K562 (cell line): ENCODE data around the gene PDGFA. TPM values are rescaled to one million over a fixed set of nuclear protein-coding genes. Genes with fewer than 3 reads are reported as not detected.
A peak's percentile ranks its signal among the peaks of the same experiment; 100 is the strongest.

Experiments
- CHCHD3 ChIP-seq: fragments of 250-450 bp; sonication (Bioruptor Pico); IDR thresholded peaks from 2 replicates; pipeline ENCODE4 v2.1.2; 2022; ENCODE audit warnings: mild to moderate bottlenecking
- COPS2 ChIP-seq: fragments of 450-650 bp; conservative IDR thresholded peaks from 2 replicates; pipeline ENCODE4 v1.6.1; 2016; ENCODE audit warnings: mild to moderate bottlenecking, moderate library complexity
- CREB1 ChIP-seq, 2 experiments: sonication (generic) in 1 of 2; formaldehyde crosslinking in 1 of 2; IDR thresholded peaks; 2 replicates each; pipeline versions ENCODE4 v1.6.1 to v1.8.0; 2012 to 2022; ENCODE audit warnings: inconsistent platforms in 1 of 2, mild to moderate bottlenecking in 1 of 2, missing genetic modification reagents in 1 of 2, moderate library complexity in 1 of 2
- ELF4 ChIP-seq: fragments of 450-650 bp; formaldehyde crosslinking; IDR thresholded peaks from 2 replicates; pipeline ENCODE4 v1.4.0; 2022; ENCODE audit warnings: missing genetic modification characterization
- ERF ChIP-seq: fragments of 450-650 bp; formaldehyde crosslinking; IDR thresholded peaks from 2 replicates; pipeline ENCODE4 v1.4.0; 2020; ENCODE audit warnings: mild to moderate bottlenecking, mixed read lengths
- GTF2E2 ChIP-seq: fragments of 200-800 bp; sonication (Bioruptor generic); IDR thresholded peaks from 2 replicates; pipeline ENCODE4 v1.6.1; 2016; ENCODE audit warnings: missing genetic modification characterization, missing compliant biosample characterization
- KAT2B ChIP-seq: IDR thresholded peaks from one replicate; pipeline ENCODE4 v1.6.1; 2012; ENCODE audit warnings: low read depth, mild to moderate bottlenecking, control low read depth, inconsistent platforms, low read length, moderate library complexity
- KDM4B ChIP-seq, 2 experiments: fragments of 450-650 bp in 1 of 2; sonication (generic) in 1 of 2; IDR thresholded peaks; 2 replicates each; pipeline ENCODE4 v1.6.1; 2016 to 2017; ENCODE audit warnings: borderline replicate concordance in 2 of 2, antibody characterized with exemption in 1 of 2, low read depth in 1 of 2, mild to moderate bottlenecking in 1 of 2
- MEF2A ChIP-seq: IDR thresholded peaks from 2 replicates; pipeline ENCODE4 v1.6.1; 2011; ENCODE audit warnings: low read depth, mild to moderate bottlenecking, low read length, moderate library complexity; ENCODE audit not compliant: control insufficient read depth
- PHTF2 ChIP-seq: fragments of 250-450 bp; sonication (Bioruptor Pico); IDR thresholded peaks from 2 replicates; pipeline ENCODE4 v1.5.0; 2021; ENCODE audit warnings: mild to moderate bottlenecking
- RBBP5 ChIP-seq: fragments of 200-600 bp; sonication (generic); IDR thresholded peaks from 2 replicates; pipeline ENCODE4 v1.6.1; 2012; ENCODE audit warnings: borderline replicate concordance, mild to moderate bottlenecking, low read length, control low read depth, inconsistent platforms; ENCODE audit not compliant: insufficient read depth, poor library complexity, severe bottlenecking
- RBFOX2 ChIP-seq: fragments of 200-400 bp; formaldehyde crosslinking; IDR thresholded peaks from 2 replicates; pipeline ENCODE4 v1.6.1; 2017; ENCODE audit warnings: low read depth, mild to moderate bottlenecking, low read length, moderate library complexity
- SMAD4 ChIP-seq: fragments of 250-450 bp; sonication (Bioruptor Pico); conservative IDR thresholded peaks from 2 replicates; pipeline ENCODE4 v1.8.0; 2021; ENCODE audit warnings: inconsistent platforms, mild to moderate bottlenecking, moderate library complexity
- SPI1 ChIP-seq: IDR thresholded peaks from 2 replicates; pipeline ENCODE4 v1.6.1; 2011; ENCODE audit warnings: low read depth, low read length, control low read depth, borderline replicate concordance
- STAG1 ChIP-seq: sonication (generic); formaldehyde crosslinking; IDR thresholded peaks from 2 replicates; pipeline ENCODE4 v1.5.0; 2020; ENCODE audit warnings: missing genetic modification reagents, borderline replicate concordance
- ZC3H11A ChIP-seq: IDR thresholded peaks from 2 replicates; pipeline ENCODE4 v1.6.1; 2012; ENCODE audit warnings: low read depth, low read length, improper control_type of control experiment
- ZNF584 ChIP-seq: fragments of 200-800 bp; sonication (Bioruptor generic); IDR thresholded peaks from 2 replicates; pipeline ENCODE4 v1.6.1; 2016; ENCODE audit warnings: low read depth, mild to moderate bottlenecking, missing genetic modification characterization, missing compliant biosample characterization
- polyA plus RNA-seq, 8 experiments: library from polyadenylated mRNA; depleted of rRNA in 4 of 8; stranded (reverse) in 5 of 8; unstranded in 3 of 8; fragments of >200 nt; fragmentation: Nextera tagmentation in 2 of 8; fragmentation: Illumina TruSeq in 1 of 8; extraction: Ambion mirVana in 2 of 8; extraction: Trizol in 1 of 8; gene quantifications; 2 replicates each; pipeline versions ENCODE4 v1.2.1 to v1.2.3, GENCODE V29; 2011 to 2014; ENCODE audit warnings: inconsistent platforms in 1 of 8, missing spikeins in 1 of 8
- total RNA-seq, 7 experiments: library from RNA; depleted of rRNA in 6 of 7; stranded (reverse); fragments of >200 nt in 6 of 7; fragmentation: Illumina TruSeq in 2 of 7; extraction: Trizol in 2 of 7; gene quantifications; 2 replicates each; pipeline versions ENCODE4 v1.2.1 to v1.2.3, GENCODE V29; 2011 to 2021; ENCODE audit warnings: low replicate concordance in 1 of 7
- TF ChIP-seq, protein P1 (sequence below): fragments of 200-800 bp; sonication (Bioruptor generic); IDR thresholded peaks from 2 replicates; pipeline ENCODE4 v1.6.1; 2017; ENCODE audit warnings: missing genetic modification characterization, missing compliant biosample characterization
- TF ChIP-seq, protein P2 (sequence below): sonication (generic); formaldehyde crosslinking; IDR thresholded peaks from 2 replicates; pipeline ENCODE4 v1.8.0; 2022; ENCODE audit warnings: missing genetic modification reagents, mild to moderate bottlenecking, moderate library complexity, borderline replicate concordance
- TF ChIP-seq, protein P3 (sequence below), 3 experiments: IDR thresholded peaks in 2 of 3; conservative IDR thresholded peaks in 1 of 3; 2 replicates each; pipeline ENCODE4 v1.5.1; 2011 to 2012; ENCODE audit warnings: low read length in 3 of 3, mild to moderate bottlenecking in 3 of 3, control low read depth in 2 of 3, improper control_type of control experiment in 1 of 3, inconsistent platforms in 1 of 3, low read depth in 1 of 3, mixed read lengths in 1 of 3, moderate library complexity in 1 of 3; ENCODE audit not compliant: insufficient read depth in 2 of 3
- TF ChIP-seq, protein P4 (sequence below): IDR thresholded peaks from 2 replicates; pipeline ENCODE4 v1.6.1; 2016; ENCODE audit warnings: missing genetic modification characterization, missing compliant biosample characterization

The PDGFA gene
- total and polyA plus RNA-seq, 9 of the 15 experiments (the other 6 are each of a cell fraction or from before 2014, with no cell fraction given), result 2.5 to 10.2 (median 4.6) TPM

DNA sequence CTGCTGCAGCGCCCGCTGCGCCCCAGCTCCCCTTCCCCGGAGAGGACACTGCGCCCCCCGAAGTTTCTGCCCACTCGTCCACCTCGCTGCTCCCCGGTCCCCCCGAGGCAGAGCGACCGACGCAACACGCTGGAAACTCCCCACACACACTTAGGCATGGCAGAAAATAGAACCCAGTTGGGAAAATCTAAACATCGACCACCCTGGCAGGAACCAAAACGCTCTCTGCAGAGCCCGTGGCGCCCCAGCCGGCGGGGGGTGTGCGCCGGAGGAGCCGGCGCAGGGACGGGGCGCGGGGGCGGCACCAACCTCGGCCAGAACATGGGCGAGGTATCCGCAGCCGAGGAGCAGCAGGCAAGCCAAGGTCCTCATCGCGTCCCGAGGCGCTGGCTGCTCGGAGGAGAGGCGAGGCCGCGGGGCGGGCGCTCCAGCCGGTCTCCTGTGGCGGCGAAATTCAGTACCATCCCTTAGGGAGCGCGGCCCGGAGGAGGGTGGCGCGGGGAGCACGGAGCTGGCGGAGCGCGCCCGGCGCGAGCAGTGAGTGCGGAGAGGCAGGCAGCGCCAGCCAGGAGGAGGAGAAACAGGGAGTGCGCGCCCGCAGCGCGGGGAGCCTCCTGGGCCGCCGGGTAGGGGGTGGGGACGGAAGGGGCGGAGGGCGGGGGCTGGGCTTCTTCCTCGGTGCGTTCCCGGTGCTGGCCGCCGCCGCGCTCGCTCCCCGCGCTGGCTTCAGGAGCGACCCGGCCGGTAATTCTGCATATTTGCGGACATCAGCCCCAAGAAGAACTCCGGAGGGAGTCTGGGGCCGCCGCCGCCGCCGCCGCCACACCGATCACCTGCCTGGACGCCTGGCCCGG is 789 bp downstream of the PDGFA start (continued):
- TF ChIP-seq, protein P1, sequence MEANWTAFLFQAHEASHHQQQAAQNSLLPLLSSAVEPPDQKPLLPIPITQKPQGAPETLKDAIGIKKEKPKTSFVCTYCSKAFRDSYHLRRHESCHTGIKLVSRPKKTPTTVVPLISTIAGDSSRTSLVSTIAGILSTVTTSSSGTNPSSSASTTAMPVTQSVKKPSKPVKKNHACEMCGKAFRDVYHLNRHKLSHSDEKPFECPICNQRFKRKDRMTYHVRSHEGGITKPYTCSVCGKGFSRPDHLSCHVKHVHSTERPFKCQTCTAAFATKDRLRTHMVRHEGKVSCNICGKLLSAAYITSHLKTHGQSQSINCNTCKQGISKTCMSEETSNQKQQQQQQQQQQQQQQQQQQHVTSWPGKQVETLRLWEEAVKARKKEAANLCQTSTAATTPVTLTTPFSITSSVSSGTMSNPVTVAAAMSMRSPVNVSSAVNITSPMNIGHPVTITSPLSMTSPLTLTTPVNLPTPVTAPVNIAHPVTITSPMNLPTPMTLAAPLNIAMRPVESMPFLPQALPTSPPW (CRISPR knock-in tag), result peak; percentile 57; the same call in 1 of the 2 replicates
- no peak for TF ChIP-seq CHCHD3 (CRISPR knock-in tag)
- no peak for TF ChIP-seq ELF4
- TF ChIP-seq, protein P2, sequence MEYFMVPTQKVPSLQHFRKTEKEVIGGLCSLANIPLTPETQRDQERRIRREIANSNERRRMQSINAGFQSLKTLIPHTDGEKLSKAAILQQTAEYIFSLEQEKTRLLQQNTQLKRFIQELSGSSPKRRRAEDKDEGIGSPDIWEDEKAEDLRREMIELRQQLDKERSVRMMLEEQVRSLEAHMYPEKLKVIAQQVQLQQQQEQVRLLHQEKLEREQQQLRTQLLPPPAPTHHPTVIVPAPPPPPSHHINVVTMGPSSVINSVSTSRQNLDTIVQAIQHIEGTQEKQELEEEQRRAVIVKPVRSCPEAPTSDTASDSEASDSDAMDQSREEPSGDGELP (CRISPR knock-in tag), result peak; percentile 37; the same call in 1 of the 2 replicates
- TF ChIP-seq RBBP5, result peak; percentile 35
- TF ChIP-seq MEF2A, result no peak
- no peak for TF ChIP-seq GTF2E2 (tag)
- TF ChIP-seq ZC3H11A, result no peak
- peak; percentile 62 for TF ChIP-seq RBFOX2
- no peak for TF ChIP-seq SMAD4 (CRISPR knock-in tag)
- no peak for TF ChIP-seq PHTF2 (CRISPR knock-in tag)
- TF ChIP-seq SPI1, result no peak
- TF ChIP-seq CREB1 (IDR thresholded peaks at IDR 0.05), result no peak
- no peak for TF ChIP-seq CREB1 (CRISPR knock-in tag; IDR thresholded peaks at IDR 0.05)
- TF ChIP-seq ERF, result no peak
- TF ChIP-seq KAT2B, result no peak
- no peak for TF ChIP-seq STAG1 (CRISPR knock-in tag)
- TF ChIP-seq, protein P3, sequence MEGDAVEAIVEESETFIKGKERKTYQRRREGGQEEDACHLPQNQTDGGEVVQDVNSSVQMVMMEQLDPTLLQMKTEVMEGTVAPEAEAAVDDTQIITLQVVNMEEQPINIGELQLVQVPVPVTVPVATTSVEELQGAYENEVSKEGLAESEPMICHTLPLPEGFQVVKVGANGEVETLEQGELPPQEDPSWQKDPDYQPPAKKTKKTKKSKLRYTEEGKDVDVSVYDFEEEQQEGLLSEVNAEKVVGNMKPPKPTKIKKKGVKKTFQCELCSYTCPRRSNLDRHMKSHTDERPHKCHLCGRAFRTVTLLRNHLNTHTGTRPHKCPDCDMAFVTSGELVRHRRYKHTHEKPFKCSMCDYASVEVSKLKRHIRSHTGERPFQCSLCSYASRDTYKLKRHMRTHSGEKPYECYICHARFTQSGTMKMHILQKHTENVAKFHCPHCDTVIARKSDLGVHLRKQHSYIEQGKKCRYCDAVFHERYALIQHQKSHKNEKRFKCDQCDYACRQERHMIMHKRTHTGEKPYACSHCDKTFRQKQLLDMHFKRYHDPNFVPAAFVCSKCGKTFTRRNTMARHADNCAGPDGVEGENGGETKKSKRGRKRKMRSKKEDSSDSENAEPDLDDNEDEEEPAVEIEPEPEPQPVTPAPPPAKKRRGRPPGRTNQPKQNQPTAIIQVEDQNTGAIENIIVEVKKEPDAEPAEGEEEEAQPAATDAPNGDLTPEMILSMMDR (IDR thresholded peaks at IDR 0.05 in 2 of 3, conservative IDR thresholded peaks at IDR 0.05 in 1 of 3; ENCODE audit: insufficient read depth in 2 of 3, low read depth in 1 of 3, low read length in 3 of 3), result 0 out of 6 replicates have a peak, but pooled peaks of 1 of the 3 experiments have one; percentile 1
- TF ChIP-seq, protein P4, sequence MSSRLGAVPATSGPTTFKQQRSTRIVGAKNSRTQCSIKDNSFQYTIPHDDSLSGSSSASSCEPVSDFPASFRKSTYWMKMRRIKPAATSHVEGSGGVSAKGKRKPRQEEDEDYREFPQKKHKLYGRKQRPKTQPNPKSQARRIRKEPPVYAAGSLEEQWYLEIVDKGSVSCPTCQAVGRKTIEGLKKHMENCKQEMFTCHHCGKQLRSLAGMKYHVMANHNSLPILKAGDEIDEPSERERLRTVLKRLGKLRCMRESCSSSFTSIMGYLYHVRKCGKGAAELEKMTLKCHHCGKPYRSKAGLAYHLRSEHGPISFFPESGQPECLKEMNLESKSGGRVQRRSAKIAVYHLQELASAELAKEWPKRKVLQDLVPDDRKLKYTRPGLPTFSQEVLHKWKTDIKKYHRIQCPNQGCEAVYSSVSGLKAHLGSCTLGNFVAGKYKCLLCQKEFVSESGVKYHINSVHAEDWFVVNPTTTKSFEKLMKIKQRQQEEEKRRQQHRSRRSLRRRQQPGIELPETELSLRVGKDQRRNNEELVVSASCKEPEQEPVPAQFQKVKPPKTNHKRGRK (tag), result no peak
- TF ChIP-seq ZNF584 (CRISPR knock-in tag), result no peak
- no peak for TF ChIP-seq COPS2
- TF ChIP-seq KDM4B (IDR thresholded peaks at IDR 0.05; ENCODE audit: borderline replicate concordance in 2 of 2, low read depth in 1 of 2), result no peak
